Liver (tissue), 9 donors: ENCODE measurements around the gene UBN2. TPM values are rescaled to one million over a fixed set of nuclear protein-coding genes. Genes with fewer than 3 reads are reported as not detected.
A peak's percentile ranks its signal among the peaks of the same experiment; 100 is the strongest.

ENCODE experiments used
- DNase-seq: peaks from one replicate; pipeline ENCODE4 v3.0.0-alpha.2; 2017; ENCODE audit warnings: low spot score
- H3K27ac ChIP-seq, 2 donors: one replicate each; pipeline ENCODE4 v1.7.0; 2013; ENCODE audit warnings: inconsistent platforms in 2 of 2, low read length in 2 of 2, control low read depth in 1 of 2, low read depth in 1 of 2, mild to moderate bottlenecking in 1 of 2
- H3K27me3 ChIP-seq, 4 donors: one replicate each; pipeline versions ENCODE4 v1.6.1 to v1.7.0; 2013; ENCODE audit warnings: low read length in 3 of 4, inconsistent platforms in 1 of 4, mild to moderate bottlenecking in 1 of 4, moderate library complexity in 1 of 4; ENCODE audit not compliant: control insufficient read depth in 4 of 4, insufficient read depth in 4 of 4
- H3K36me3 ChIP-seq, 4 donors: one replicate each; pipeline versions ENCODE4 v1.6.1 to v1.7.0; 2013; ENCODE audit warnings: low read length in 3 of 4, mild to moderate bottlenecking in 3 of 4, low read depth in 1 of 4, moderate library complexity in 1 of 4; ENCODE audit not compliant: control insufficient read depth in 4 of 4, insufficient read depth in 3 of 4
- H3K4me1 ChIP-seq, 4 donors: one replicate each; pipeline versions ENCODE4 v1.6.1 to v1.7.0; 2013; ENCODE audit warnings: low read length in 3 of 4, mild to moderate bottlenecking in 3 of 4, moderate library complexity in 1 of 4; ENCODE audit not compliant: control insufficient read depth in 4 of 4, insufficient read depth in 4 of 4
- H3K4me3 ChIP-seq, 3 donors: one replicate each; pipeline versions ENCODE4 v1.6.1 to v1.7.0; 2013; ENCODE audit warnings: low read length in 3 of 3, control low read depth in 1 of 3, low read depth in 1 of 3, mild to moderate bottlenecking in 1 of 3
- H3K9ac ChIP-seq, 2 donors: one replicate each; pipeline ENCODE4 v1.7.0; 2013; ENCODE audit warnings: low read length in 2 of 2, mild to moderate bottlenecking in 2 of 2, moderate library complexity in 2 of 2, control low read depth in 1 of 2, low read depth in 1 of 2
- H3K9me3 ChIP-seq, 4 donors: one replicate each; pipeline versions ENCODE4 v1.6.1 to v1.7.0; 2013; ENCODE audit warnings: low read length in 3 of 4; ENCODE audit not compliant: control insufficient read depth in 4 of 4
- ATF3 ChIP-seq: IDR thresholded peaks from 2 replicates; pipeline ENCODE4 v1.6.1; 2016; ENCODE audit warnings: antibody characterized with exemption
- EGR1 ChIP-seq, 2 donors: IDR thresholded peaks; 2 replicates each; pipeline ENCODE4 v1.6.1; 2016 to 2018; ENCODE audit warnings: antibody characterized with exemption in 2 of 2, low read depth in 2 of 2
- FOXA1 ChIP-seq: IDR thresholded peaks from 2 replicates; pipeline ENCODE4 v1.6.1; 2016; ENCODE audit warnings: antibody characterized with exemption
- FOXA2 ChIP-seq: IDR thresholded peaks from 2 replicates; pipeline ENCODE4 v1.6.1; 2016; ENCODE audit warnings: antibody characterized with exemption
- GABPA ChIP-seq, 2 donors: IDR thresholded peaks in 1 of 2; conservative IDR thresholded peaks in 1 of 2; 2 replicates each; pipeline ENCODE4 v1.6.1; 2016; ENCODE audit warnings: antibody characterized with exemption in 2 of 2, mild to moderate bottlenecking in 1 of 2, moderate library complexity in 1 of 2
- HNF4A ChIP-seq, 2 donors: conservative IDR thresholded peaks; 2 replicates each; pipeline ENCODE4 v1.6.1; 2016; ENCODE audit warnings: antibody characterized with exemption in 2 of 2, mild to moderate bottlenecking in 2 of 2
- HNF4G ChIP-seq: IDR thresholded peaks from 2 replicates; pipeline ENCODE4 v1.6.1; 2016; ENCODE audit warnings: antibody characterized with exemption
- JUND ChIP-seq, 2 donors: IDR thresholded peaks; 2 replicates each; pipeline ENCODE4 v1.6.1; 2016; ENCODE audit warnings: antibody characterized with exemption in 2 of 2
- MAX ChIP-seq: IDR thresholded peaks from 2 replicates; pipeline ENCODE4 v1.6.1; 2016; ENCODE audit warnings: antibody characterized with exemption
- NR2F2 ChIP-seq: IDR thresholded peaks from 2 replicates; pipeline ENCODE4 v1.6.1; 2016; ENCODE audit warnings: antibody characterized with exemption
- RAD21 ChIP-seq, 2 donors: IDR thresholded peaks; 2 replicates each; pipeline ENCODE4 v1.6.1; 2016; ENCODE audit warnings: antibody characterized with exemption in 2 of 2, mild to moderate bottlenecking in 2 of 2
- REST ChIP-seq: IDR thresholded peaks from 2 replicates; pipeline ENCODE4 v1.6.1; 2016; ENCODE audit warnings: antibody characterized with exemption, mild to moderate bottlenecking
- RXRA ChIP-seq, 2 donors: IDR thresholded peaks; 2 replicates each; pipeline ENCODE4 v1.6.1; 2017 to 2018; ENCODE audit warnings: antibody characterized with exemption in 2 of 2, mild to moderate bottlenecking in 1 of 2
- SP1 ChIP-seq: IDR thresholded peaks from 2 replicates; pipeline ENCODE4 v1.6.1; 2018; ENCODE audit warnings: antibody characterized with exemption, mild to moderate bottlenecking
- TAF1 ChIP-seq: conservative IDR thresholded peaks from 2 replicates; pipeline ENCODE4 v1.6.1; 2016; ENCODE audit warnings: antibody characterized with exemption, mild to moderate bottlenecking
- YY1 ChIP-seq: IDR thresholded peaks from 2 replicates; pipeline ENCODE4 v1.6.1; 2016; ENCODE audit warnings: antibody characterized with exemption, mild to moderate bottlenecking
- ZBTB33 ChIP-seq: IDR thresholded peaks from 2 replicates; pipeline ENCODE4 v1.6.1; 2016; ENCODE audit warnings: antibody characterized with exemption
- WGBS: extraction: QIAGEN DNeasy Blood & Tissue Kit; methylation state at CpG from one replicate; pipeline ENCODE4 v1.1.7; 2013; 5-methylcytosine and 5-hydroxymethylcytosine counted together
- polyA plus RNA-seq, 2 donors: library from polyadenylated mRNA; stranded (reverse) in 1 of 2; unstranded in 1 of 2; fragments of 200-250 nt in 1 of 2; fragments of >200 nt in 1 of 2; fragmentation: Nextera tagmentation in 1 of 2; extraction: Ambion mirVana in 1 of 2; gene quantifications; one replicate each; pipeline versions ENCODE4 v1.2.1 to v1.2.3, GENCODE V29; 2013 to 2015
- total RNA-seq, 2 donors: library from RNA; depleted of rRNA; stranded (reverse); fragments of >200 nt; gene quantifications; one replicate each; pipeline ENCODE4 v1.2.3, GENCODE V29; 2014
- donor health status: healthy.
- donor health status: healthy.
- donor health status: healthy.
- donor health status: healthy.
- donor health status: healthy.

Gene UBN2
- total and polyA plus RNA-seq, 4 donors = 1.1 to 9.1 (median 4.8) TPM

GRCh38 chr7:139271718-139272628, 40.9 kb downstream of the UBN2 start:
- H3K27ac ChIP-seq = no peak overlapping the region
- TF ChIP-seq REST (no peak), HNF4G (no peak), FOXA1 (no peak), EGR1 (IDR thresholded peaks at IDR 0.05; ENCODE audit: low read depth in 2 of 2) (no peak), RXRA (IDR thresholded peaks at IDR 0.05) (no peak), JUND (IDR thresholded peaks at IDR 0.05) (no peak), ATF3 (no peak), TAF1 (no peak), GABPA (IDR thresholded peaks at IDR 0.05 in 1 of 2, conservative IDR thresholded peaks at IDR 0.05 in 1 of 2) (no peak), SP1 (no peak)
- no peaks in the 10 kb centered on the region for H3K27me3 ChIP-seq
- no peak overlapping the region for H3K9ac ChIP-seq
- WGBS = 90% methylated on average over 17 of the region's 17 CpGs
- no peaks in the 10 kb centered on the region for H3K4me1 ChIP-seq
- DNase-seq = no peak
- peaks cover 11 to 52% (median 39%) of the 10 kb centered on the region in 4 donors for H3K36me3 ChIP-seq
- H3K9me3 ChIP-seq = no peaks in the 10 kb centered on the region
- H3K4me3 ChIP-seq = no peak overlapping the region

- no peak overlapping the region for H3K27ac ChIP-seq
- no peak overlapping the region for H3K9ac ChIP-seq
- DNase-seq = no peak
- no peaks in the 10 kb centered on the region for H3K9me3 ChIP-seq
- H3K4me3 ChIP-seq = no peak overlapping the region
- peaks cover 18 to 27% (median 21%) of the 10 kb centered on the region in 4 donors for H3K36me3 ChIP-seq
- H3K27me3 ChIP-seq = no peaks in the 10 kb centered on the region
- TF ChIP-seq RAD21 (IDR thresholded peaks at IDR 0.05) = peak in 1 of 2 donors; percentile 37
- no peak for TF ChIP-seq MAX
- 90% methylated on average over 5 of the region's 5 CpGs for WGBS
- no peaks in the 10 kb centered on the region for H3K4me1 ChIP-seq
Observed at GRCh38 chr7:139284252-139284896, 53.3 kb downstream of the UBN2 start.

- WGBS = 95% methylated on average over 6 of the region's 6 CpGs
- TF ChIP-seq NR2F2 = no peak
- TF ChIP-seq FOXA1 = no peak
- TF ChIP-seq FOXA2 = no peak
- TF ChIP-seq REST = no peak
- no peak for TF ChIP-seq ZBTB33
- no peak for TF ChIP-seq JUND (IDR thresholded peaks at IDR 0.05)
- TF ChIP-seq YY1 = no peak
- no peak for TF ChIP-seq HNF4G
- no peak for TF ChIP-seq RXRA (IDR thresholded peaks at IDR 0.05)
- TF ChIP-seq HNF4A (conservative IDR thresholded peaks at IDR 0.05) = no peak
- no peak for TF ChIP-seq SP1
Observed at GRCh38 chr7:139286144-139286543, 55.1 kb downstream of the UBN2 start.

More at GRCh38 chr7:139286144-139286543, 55.1 kb downstream of the UBN2 start:
- H3K27me3 ChIP-seq = no peaks in the 10 kb centered on the region
- H3K9ac ChIP-seq = no peak overlapping the region
- no peak overlapping the region for H3K4me3 ChIP-seq
- H3K27ac ChIP-seq = no peak overlapping the region
- no peaks in the 10 kb centered on the region for H3K4me1 ChIP-seq
- peaks cover 13 to 25% (median 20%) of the 10 kb centered on the region in 4 donors for H3K36me3 ChIP-seq
- no peaks in the 10 kb centered on the region for H3K9me3 ChIP-seq
- DNase-seq = no peak
